ENCODE results near the gene EPHB2. TPM values are rescaled to one million over a fixed set of nuclear protein-coding genes. Genes with fewer than 3 reads are reported as not detected.

Gene EPHB2
- total and polyA plus RNA-seq, 2 of the 13 experiments (the other 11 are each of a cell fraction or from before 2014, with no cell fraction given): 0.03 to 0.11 TPM

- TF ChIP-seq TRIM22 (IDR thresholded peaks at IDR 0.05): no peak
- TF ChIP-seq EED (CRISPR knock-in tag; IDR thresholded peaks at IDR 0.05): no peak
- TF ChIP-seq, protein P1, sequence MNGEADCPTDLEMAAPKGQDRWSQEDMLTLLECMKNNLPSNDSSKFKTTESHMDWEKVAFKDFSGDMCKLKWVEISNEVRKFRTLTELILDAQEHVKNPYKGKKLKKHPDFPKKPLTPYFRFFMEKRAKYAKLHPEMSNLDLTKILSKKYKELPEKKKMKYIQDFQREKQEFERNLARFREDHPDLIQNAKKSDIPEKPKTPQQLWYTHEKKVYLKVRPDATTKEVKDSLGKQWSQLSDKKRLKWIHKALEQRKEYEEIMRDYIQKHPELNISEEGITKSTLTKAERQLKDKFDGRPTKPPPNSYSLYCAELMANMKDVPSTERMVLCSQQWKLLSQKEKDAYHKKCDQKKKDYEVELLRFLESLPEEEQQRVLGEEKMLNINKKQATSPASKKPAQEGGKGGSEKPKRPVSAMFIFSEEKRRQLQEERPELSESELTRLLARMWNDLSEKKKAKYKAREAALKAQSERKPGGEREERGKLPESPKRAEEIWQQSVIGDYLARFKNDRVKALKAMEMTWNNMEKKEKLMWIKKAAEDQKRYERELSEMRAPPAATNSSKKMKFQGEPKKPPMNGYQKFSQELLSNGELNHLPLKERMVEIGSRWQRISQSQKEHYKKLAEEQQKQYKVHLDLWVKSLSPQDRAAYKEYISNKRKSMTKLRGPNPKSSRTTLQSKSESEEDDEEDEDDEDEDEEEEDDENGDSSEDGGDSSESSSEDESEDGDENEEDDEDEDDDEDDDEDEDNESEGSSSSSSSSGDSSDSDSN (CRISPR knock-in tag; IDR thresholded peaks at IDR 0.05): no peak
These were observed 208.8 kb downstream of the EPHB2 start (continued) for GRCh38 chr1:22919341-22920025.

DNA sequence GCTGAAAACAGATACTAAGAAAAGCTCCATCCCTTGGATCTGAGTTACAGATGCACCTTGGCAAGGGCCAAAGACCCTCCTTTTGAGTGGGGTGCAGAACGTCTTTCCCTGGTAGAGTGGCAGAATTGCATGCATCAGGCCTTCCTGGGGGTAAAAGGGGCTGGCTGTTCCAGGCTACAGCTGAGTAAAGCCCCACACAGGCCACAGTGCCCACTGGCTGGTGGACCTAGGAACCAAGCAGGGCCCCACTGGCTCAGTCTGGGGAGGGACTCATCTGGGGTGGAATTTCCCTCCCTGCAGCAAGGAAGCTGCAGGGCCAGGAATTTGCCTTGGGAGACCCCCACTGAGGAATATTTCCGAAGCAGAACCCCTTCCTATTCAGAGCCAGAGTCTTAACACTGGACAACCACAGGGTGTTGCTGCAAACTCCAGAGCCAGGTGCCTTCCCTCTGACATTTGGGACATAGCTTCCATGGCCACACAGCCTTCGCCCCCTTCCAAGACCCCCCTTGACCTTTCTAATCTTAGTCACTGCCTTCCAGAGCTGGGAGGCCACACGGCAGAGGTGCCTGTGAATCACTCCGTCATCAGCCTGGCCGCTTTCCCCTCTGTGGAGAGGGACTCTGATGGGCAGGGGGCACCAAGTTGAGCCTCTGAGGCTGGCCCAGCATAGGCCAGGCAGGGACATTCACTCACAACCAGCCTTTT is 209.5 kb downstream of the EPHB2 start:
- Histone ChIP-seq H3K4me1 (ENCODE audit: insufficient read depth, low read length) (no peaks in the 10 kb centered on the region), H3K27me3 (ENCODE audit: control insufficient read depth in 1 of 2, insufficient read depth in 2 of 2, low read length in 2 of 2) (peaks cover 2 to 14% of the 10 kb centered on the region in 2 experiments; a peak in 1 of 5 replicates), H3K4me3 (replicated peaks in 1 of 3; ENCODE audit: insufficient read depth in 1 of 3, low read depth in 2 of 3, low read length in 3 of 3) (no peak overlapping the region), H4K20me1 (ENCODE audit: insufficient read depth, low read length) (no peaks in the 10 kb centered on the region), H3K79me2 (ENCODE audit: insufficient read depth, low read length) (no peaks in the 10 kb centered on the region), H3K4me2 (ENCODE audit: low read depth, low read length) (no peak overlapping the region), H2AFZ (ENCODE audit: low read length) (no peak overlapping the region), H3K27ac (ENCODE audit: extremely low read length, insufficient read depth, low read length) (no peak overlapping the region), H3K9me3 (ENCODE audit: low read length) (no peaks in the 10 kb centered on the region), H3K36me3 (replicated peaks in 1 of 2; ENCODE audit: control insufficient read depth in 1 of 2, insufficient read depth in 2 of 2, low read length in 2 of 2) (no peaks in the 10 kb centered on the region), H3K9ac (ENCODE audit: insufficient read depth, low read depth, low read length) (no peak overlapping the region)
- CTCF ChIA-PET (ENCODE audit: low intra/inter-chr PET ratio, low total read pairs): no interaction called here
- no peak for TF ChIP-seq ELF3 (CRISPR knock-in tag; IDR thresholded peaks at IDR 0.05)
- no peak for TF ChIP-seq ZFAT (CRISPR knock-in tag; conservative IDR thresholded peaks at IDR 0.05)
- no peak for TF ChIP-seq NCOR1 (IDR thresholded peaks at IDR 0.05; ENCODE audit: borderline replicate concordance, low read length)
- TF ChIP-seq ZNF530 (CRISPR knock-in tag; IDR thresholded peaks at IDR 0.05; ENCODE audit: low read depth): no peak
- no peak for TF ChIP-seq ZNF746 (CRISPR knock-in tag; IDR thresholded peaks at IDR 0.05)
- TF ChIP-seq ZNF775 (CRISPR knock-in tag; IDR thresholded peaks at IDR 0.05; ENCODE audit: borderline replicate concordance): no peak
- TF ChIP-seq ZNF136 (CRISPR knock-in tag; IDR thresholded peaks at IDR 0.05; ENCODE audit: low read depth): no peak
- no peak for TF ChIP-seq ZNF576 (CRISPR knock-in tag; IDR thresholded peaks at IDR 0.05)
- ATAC-seq (no peak), DNase-seq (ENCODE audit: low spot score) (no peak), FAIRE-seq (no peak)
- in situ Hi-C loops (cut with HindIII; ENCODE audit: extremely low pct_ligation_motif_present, low pct_unique_long_range_greater_than_20kb) (no loop called here), intact Hi-C loops (cut with micrococcal nuclease; ENCODE audit: unreplicated experiment) (no loop called here)
- 0% methylated on average over 1 of the region's 6 CpGs for WGBS (ENCODE audit: low lambda C conversion rate)
- BruUV-seq (replicated peaks): no TSS peak
- POLR2A ChIA-PET: no interaction called here

All from HepG2 (cell line).